GM18951 (cell line): ENCODE data around the gene NR2F1.
"Not testable (repeated sequence)": the region's sequence is repeated elsewhere in the genome, so short reads cannot be mapped to it uniquely, and the experiment has no call there.

Experiments
- POLR2A ChIP-seq: IDR thresholded peaks from 4 replicates; pipeline ENCODE4 v1.6.1; 2011; ENCODE audit warnings: mild to moderate bottlenecking; ENCODE audit not compliant: insufficient read length, insufficient read depth; ENCODE audit errors: extremely low read depth
- in situ Hi-C: fragments of 300-500 bp; cut with MboI; formaldehyde crosslinking; loops from one replicate; pipeline ENCODE4 v1.12.0; 2022; ENCODE audit warnings: low sequenced_read_pairs, mixed read lengths, inconsistent platforms; ENCODE audit not compliant: unreplicated experiment

NR2F1 gene

GRCh38 chr5:93582677-93583438 lies at the start of gene NR2F1:
Gene NR2F1, plus strand, starts transcription at chr5:93583222. Its CDS starts 1,802 bp downstream, at chr5:93585024.
- in situ Hi-C loops = loop anchor here (10.0 kb wide), 2 partner anchors 212 to 332 kb away; no protein-coding TSS in a partner anchor
- no peak for TF ChIP-seq POLR2A

- in situ Hi-C loops = no loop called here
- no peak for TF ChIP-seq POLR2A
Observed at GRCh38 chr5:93545872-93546271, 37.1 kb upstream of the NR2F1 start.

- in situ Hi-C loops = not testable (repeated sequence)
Observed at GRCh38 chr5:93549594-93549993, 33.4 kb upstream of the NR2F1 start.

GRCh38 chr5:93557021-93557604 lies 25.9 kb upstream of the NR2F1 start:
- in situ Hi-C loops = no loop called here

GRCh38 chr5:93566091-93566490 lies 16.9 kb upstream of the NR2F1 start:
- no peak for TF ChIP-seq POLR2A
- in situ Hi-C loops = no loop called here

More at GRCh38 chr5:93557021-93557604, 25.9 kb upstream of the NR2F1 start:
- TF ChIP-seq POLR2A = no peak

GRCh38 chr5:93567424-93567823 lies 15.6 kb upstream of the NR2F1 start:
- in situ Hi-C loops = no loop called here

GRCh38 chr5:93569300-93570160 lies 13.5 kb upstream of the NR2F1 start:
- in situ Hi-C loops = no loop called here
- TF ChIP-seq POLR2A = no peak

More at GRCh38 chr5:93567424-93567823, 15.6 kb upstream of the NR2F1 start:
- no peak for TF ChIP-seq POLR2A

- in situ Hi-C loops = no loop called here
- no peak for TF ChIP-seq POLR2A
Observed at GRCh38 chr5:93570294-93571113, 12.5 kb upstream of the NR2F1 start.

GRCh38 chr5:93571114-93571949 lies 11.7 kb upstream of the NR2F1 start:
- in situ Hi-C loops = no loop called here
- TF ChIP-seq POLR2A = no peak

GRCh38 chr5:93572101-93572607 lies 10.9 kb upstream of the NR2F1 start:
- no peak for TF ChIP-seq POLR2A
- in situ Hi-C loops = no loop called here

GRCh38 chr5:93572608-93573353 lies 10.2 kb upstream of the NR2F1 start:
- in situ Hi-C loops = no loop called here
- TF ChIP-seq POLR2A = no peak
